ENCODE data around the gene FARP2. TPM values are rescaled to one million over a fixed set of nuclear protein-coding genes. Genes with fewer than 3 reads are reported as not detected.

Gene FARP2
- total and polyA plus RNA-seq, 10 of the 15 experiments (the other 5 are each of a cell fraction or from before 2014, with no cell fraction given), result 5.5 to 67.5 (median 36.8) TPM

- TF ChIP-seq TCF3 (IDR thresholded peaks at IDR 0.05; ENCODE audit: borderline replicate concordance, insufficient read depth, low read depth, low read length) (0 out of 2 replicates have a peak, but pooled peaks have one; percentile 46), TCF12 (IDR thresholded peaks at IDR 0.05; ENCODE audit: low read depth, low read length) (peak; percentile 83; the same call in 1 of the 2 replicates), ZNF207 (IDR thresholded peaks at IDR 0.05; ENCODE audit: borderline replicate concordance) (no peak), BCL11A (IDR thresholded peaks at IDR 0.05; ENCODE audit: low read depth, low read length) (peak; percentile 68; the same call in 1 of the 2 replicates), POLR2AphosphoS5 (IDR thresholded peaks at IDR 0.05; ENCODE audit: low read length) (0 out of 2 replicates have a peak, but pooled peaks have one; percentile 55), RELA (IDR thresholded peaks at IDR 0.05; ENCODE audit: borderline replicate concordance, partially characterized antibody) (no peak), IKZF1 (conservative IDR thresholded peaks at IDR 0.05) (peak; percentile 78), LARP7 (IDR thresholded peaks at IDR 0.05) (no peak), RFX5 (IDR thresholded peaks at IDR 0.05; ENCODE audit: low read depth, low read length) (no peak), HDGF (IDR thresholded peaks at IDR 0.05) (peak; percentile 21; the same call in 1 of the 2 replicates), PAX5 (IDR thresholded peaks at IDR 0.05; ENCODE audit: borderline replicate concordance, low read depth, low read length) (0 out of 2 replicates have a peak, but pooled peaks have one; percentile 36), RBBP5 (conservative IDR thresholded peaks at IDR 0.05) (no peak), TAF1 (IDR thresholded peaks at IDR 0.05; ENCODE audit: borderline replicate concordance, low read depth, low read length) (peak; percentile 56; the same call in 1 of the 2 replicates), CREM (IDR thresholded peaks at IDR 0.05; ENCODE audit: low read depth) (peak; percentile 38; the same call in 1 of the 2 replicates), YY1 (IDR thresholded peaks at IDR 0.05; ENCODE audit: low read depth, low read length) (peak; percentile 56; the same call in 1 of the 2 replicates), USF1 (IDR thresholded peaks at IDR 0.05; ENCODE audit: borderline replicate concordance, extremely low read length, insufficient read depth, low read depth, low read length) (no peak), RAD51 (IDR thresholded peaks at IDR 0.05) (0 out of 2 replicates have a peak, but pooled peaks have one; percentile 7), SKIL (IDR thresholded peaks at IDR 0.05; ENCODE audit: low read depth, poor library complexity, severe bottlenecking) (peak; percentile 26), POLR2A (IDR thresholded peaks at IDR 0.05; ENCODE audit: low read depth, low read length) (0 out of 2 replicates have a peak, but pooled peaks have one; percentile 35), IKZF2 (IDR thresholded peaks at IDR 0.05) (peak; percentile 73 to 74; a peak in 2 of 4 replicates), MEF2B (IDR thresholded peaks at IDR 0.05; ENCODE audit: partially characterized antibody, poor library complexity, severe bottlenecking) (peak; percentile 85), MXI1 (IDR thresholded peaks at IDR 0.05; ENCODE audit: low read depth, low read length) (peak; percentile 70; the same call in 1 of the 2 replicates), SIN3A (IDR thresholded peaks at IDR 0.05; ENCODE audit: low read depth, low read length) (no peak), SUZ12 (IDR thresholded peaks at IDR 0.05; ENCODE audit: unreplicated experiment) (no peak), CHD2 (IDR thresholded peaks at IDR 0.05; ENCODE audit: borderline replicate concordance, low read depth, low read length) (0 out of 2 replicates have a peak, but pooled peaks have one; percentile 23)
Measured at GRCh38 chr2:241309684-241310117, 46.4 kb upstream of the FARP2 start (continued).

Data from GM12878 (cell line).